Thoracic aorta (tissue), 2 donors: Measurements from ENCODE around the gene DQX1. TPM values are rescaled to one million over a fixed set of nuclear protein-coding genes. Genes with fewer than 3 reads are reported as not detected.

Experiments used
- ATAC-seq: fragments of 150-250 bp; one replicate; pipeline ENCODE4 v1.8.0; 2017; ENCODE audit warnings: low read depth; ENCODE audit not compliant: insufficient number of reproducible peaks, low FRiP score
- DNase-seq: peaks from one replicate; pipeline ENCODE4 v3.0.0-alpha.2; 2020; ENCODE audit warnings: low spot score
- H3K27ac ChIP-seq, 2 donors: fragments of 200-600 bp; sonication (generic); 1 replicate in 1 of 2; 2 replicates in 1 of 2; pipeline ENCODE4 v1.5.1; 2016; ENCODE audit warnings: mild to moderate bottlenecking in 2 of 2, moderate library complexity in 2 of 2
- H3K27me3 ChIP-seq: fragments of 200-600 bp; sonication (generic); replicated peaks from 2 replicates; pipeline ENCODE4 v1.6.0; 2016; ENCODE audit warnings: mild to moderate bottlenecking; ENCODE audit not compliant: insufficient read depth
- H3K36me3 ChIP-seq: fragments of 200-600 bp; sonication (generic); one replicate; pipeline ENCODE4 v1.5.1; 2016
- H3K4me1 ChIP-seq, 2 donors: fragments of 200-600 bp; sonication (generic); 1 replicate in 1 of 2; 2 replicates in 1 of 2; pipeline versions ENCODE4 v1.5.1 to v1.6.0; 2016; ENCODE audit warnings: low read depth in 2 of 2, mild to moderate bottlenecking in 1 of 2; ENCODE audit not compliant: control insufficient read depth in 1 of 2
- H3K4me3 ChIP-seq: fragments of 200-600 bp; sonication (generic); 2 replicates; pipeline ENCODE4 v1.5.1; 2016; ENCODE audit warnings: mild to moderate bottlenecking
- H3K9me3 ChIP-seq: fragments of 200-600 bp; sonication (generic); 2 replicates; pipeline ENCODE4 v1.5.1; 2016
- total RNA-seq, 2 donors: library from RNA; depleted of rRNA; stranded (reverse); fragments of >200 nt; gene quantifications; one replicate each; pipeline versions ENCODE4 v1.1.0 to v1.2.3, GENCODE V29; 2016
- TF ChIP-seq, protein P1 (sequence below): fragments of 200-600 bp; sonication (generic); IDR thresholded peaks from one replicate; pipeline ENCODE4 v1.5.1; 2019; ENCODE audit warnings: antibody characterized with exemption

Gene DQX1
- total RNA-seq, 2 donors from 2014 or later: 1.9 TPM; not detected in 1

DNA sequence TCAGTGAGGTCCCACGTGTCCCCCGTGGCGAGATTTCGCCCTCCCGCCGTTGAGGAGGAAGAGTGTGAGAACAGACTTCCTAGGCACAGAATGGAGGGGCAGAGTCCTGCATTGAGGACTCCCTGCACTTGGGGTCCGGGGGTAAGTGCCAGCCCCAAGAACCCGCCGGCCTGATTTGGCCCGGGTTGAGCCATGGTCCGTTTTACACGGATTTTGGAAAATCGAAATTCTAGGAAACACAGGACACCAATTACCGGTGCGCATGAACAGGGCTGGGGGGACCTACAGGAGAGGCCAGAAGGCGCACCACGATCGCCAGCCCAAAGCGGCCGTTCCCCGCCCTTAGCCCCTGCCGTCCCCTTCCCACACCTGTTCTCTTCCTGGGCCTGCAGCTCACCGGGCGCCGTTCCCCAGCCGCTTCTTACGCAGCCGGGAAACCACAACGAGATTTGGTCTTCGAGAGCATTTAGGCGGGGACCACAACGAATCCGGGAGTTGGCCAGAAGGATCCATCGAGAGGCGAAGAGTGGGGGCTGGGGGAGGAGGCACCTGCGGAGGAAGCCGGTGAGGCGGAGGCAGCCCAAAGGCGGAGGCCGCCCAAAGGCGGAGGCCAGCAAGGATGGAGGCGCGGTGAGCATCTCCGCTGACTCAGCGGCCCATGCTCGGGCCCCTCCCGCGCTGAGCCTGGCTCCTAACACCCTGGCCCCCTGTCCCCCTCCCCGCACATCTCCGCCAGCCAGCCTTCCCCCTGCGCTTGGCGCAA is 12.2 kb downstream of the DQX1 start:
- H3K27me3 ChIP-seq: peaks cover 59% of the 10 kb centered on the region

DNA sequence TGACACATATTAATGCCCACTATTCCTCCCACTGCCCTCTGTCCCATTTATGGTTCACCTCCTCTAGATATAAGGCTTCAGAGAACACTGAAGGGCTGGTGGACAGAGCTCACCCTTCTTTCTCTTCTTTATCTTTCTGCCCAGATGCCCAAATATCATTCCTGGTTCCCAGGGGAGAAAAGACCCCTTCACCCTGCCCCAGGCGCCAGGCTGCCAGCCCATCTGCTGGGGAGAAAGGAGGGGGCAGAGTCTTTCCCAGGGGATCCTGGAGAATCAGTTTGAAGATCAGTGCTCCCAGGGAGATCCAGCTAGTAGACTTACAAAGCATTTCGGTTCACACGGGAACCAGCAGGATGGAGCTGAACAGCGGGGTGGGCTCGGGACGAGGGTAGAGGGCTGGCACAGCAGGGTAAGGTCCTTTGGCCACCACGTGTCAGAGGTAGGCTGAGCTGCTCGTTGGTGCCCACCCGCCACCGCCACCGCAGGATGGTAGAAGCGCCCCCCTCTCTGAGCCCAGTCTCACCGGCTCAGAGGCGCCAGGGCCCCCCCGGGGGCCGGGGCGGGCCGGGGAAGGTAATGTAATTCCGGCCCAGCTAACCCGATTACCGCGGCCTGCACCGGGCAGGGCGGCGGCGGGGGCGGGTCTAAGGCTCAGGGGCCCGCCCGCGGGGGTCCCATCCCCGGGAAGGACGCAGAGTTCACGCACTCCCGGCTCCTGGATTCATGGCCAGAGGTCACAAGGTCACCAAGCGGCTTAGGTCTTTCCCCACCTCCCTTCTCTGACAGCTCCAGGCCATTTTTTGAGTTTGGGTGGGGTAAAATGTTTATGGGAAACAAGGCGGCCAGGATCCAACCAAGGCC is 13.1 kb downstream of the DQX1 start:
- DNase-seq: no peak
- Histone ChIP-seq H3K27ac (no peak overlapping the region), H3K4me3 (no peak overlapping the region), H3K27me3 (peaks cover 56% of the 10 kb centered on the region), H3K4me1 (peaks cover 11 to 32% of the 10 kb centered on the region in 2 donors), H3K9me3 (no peaks in the 10 kb centered on the region), H3K36me3 (no peaks in the 10 kb centered on the region)
- ATAC-seq: no peak
- TF ChIP-seq, protein P1, sequence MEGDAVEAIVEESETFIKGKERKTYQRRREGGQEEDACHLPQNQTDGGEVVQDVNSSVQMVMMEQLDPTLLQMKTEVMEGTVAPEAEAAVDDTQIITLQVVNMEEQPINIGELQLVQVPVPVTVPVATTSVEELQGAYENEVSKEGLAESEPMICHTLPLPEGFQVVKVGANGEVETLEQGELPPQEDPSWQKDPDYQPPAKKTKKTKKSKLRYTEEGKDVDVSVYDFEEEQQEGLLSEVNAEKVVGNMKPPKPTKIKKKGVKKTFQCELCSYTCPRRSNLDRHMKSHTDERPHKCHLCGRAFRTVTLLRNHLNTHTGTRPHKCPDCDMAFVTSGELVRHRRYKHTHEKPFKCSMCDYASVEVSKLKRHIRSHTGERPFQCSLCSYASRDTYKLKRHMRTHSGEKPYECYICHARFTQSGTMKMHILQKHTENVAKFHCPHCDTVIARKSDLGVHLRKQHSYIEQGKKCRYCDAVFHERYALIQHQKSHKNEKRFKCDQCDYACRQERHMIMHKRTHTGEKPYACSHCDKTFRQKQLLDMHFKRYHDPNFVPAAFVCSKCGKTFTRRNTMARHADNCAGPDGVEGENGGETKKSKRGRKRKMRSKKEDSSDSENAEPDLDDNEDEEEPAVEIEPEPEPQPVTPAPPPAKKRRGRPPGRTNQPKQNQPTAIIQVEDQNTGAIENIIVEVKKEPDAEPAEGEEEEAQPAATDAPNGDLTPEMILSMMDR: no peak

More for the DNA sequence above, 12.2 kb downstream of the DQX1 start:
- peak overlapping the region; percentile 50 for H3K4me3 ChIP-seq
- no peaks in the 10 kb centered on the region for H3K9me3 ChIP-seq
- H3K4me1 ChIP-seq: peaks cover 8 to 29% of the 10 kb centered on the region in 2 donors
- no peak overlapping the region for H3K27ac ChIP-seq
- TF ChIP-seq, protein P1: no peak
- no peaks in the 10 kb centered on the region for H3K36me3 ChIP-seq
- ATAC-seq (no peak), DNase-seq (no peak)

DNA sequence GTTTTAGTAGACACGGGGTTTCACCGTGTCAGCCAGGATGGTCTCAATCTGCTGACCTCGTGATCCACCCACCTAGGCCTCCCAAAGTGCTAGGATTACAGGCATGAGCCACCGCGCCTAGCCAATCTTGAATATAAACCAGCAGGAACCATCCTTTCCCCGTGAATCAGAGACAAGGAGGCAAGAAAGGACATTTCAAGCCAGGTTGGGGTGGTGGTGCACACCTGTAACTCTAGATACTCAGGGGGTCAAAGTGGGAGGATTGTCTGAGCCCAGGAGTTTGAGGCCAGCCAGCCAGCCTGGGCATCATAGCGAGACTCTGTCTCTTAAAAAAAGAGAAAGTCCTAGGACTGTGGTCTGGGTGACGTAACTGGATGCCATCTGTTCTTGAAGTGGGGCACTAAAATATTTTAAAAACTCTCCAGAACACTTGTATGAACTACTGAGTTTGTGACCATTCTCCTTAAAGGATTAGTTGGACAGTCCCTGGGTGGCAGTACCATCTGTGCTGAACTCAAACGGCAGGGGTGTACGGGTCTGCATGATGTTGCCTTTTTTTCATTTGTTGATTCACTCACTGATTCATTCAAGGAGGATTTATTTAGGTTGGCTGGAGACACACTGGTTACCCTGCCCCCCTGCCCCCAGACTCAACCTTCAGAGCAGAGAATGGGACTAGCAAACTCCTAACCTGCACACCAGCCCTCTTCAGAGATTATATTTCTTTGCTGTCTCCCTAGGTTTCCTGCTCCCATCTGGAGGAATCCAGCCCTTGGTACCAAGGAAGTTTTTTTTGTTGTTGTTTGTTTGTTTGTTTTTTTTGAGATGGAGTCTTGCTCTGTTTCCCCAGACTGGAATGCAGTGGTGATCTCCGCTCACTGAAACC is 14.7 kb downstream of the DQX1 start:
- Histone ChIP-seq H3K27ac (no peak overlapping the region), H3K9me3 (no peaks in the 10 kb centered on the region), H3K4me1 (peaks cover 15 to 40% of the 10 kb centered on the region in 2 donors), H3K4me3 (no peak overlapping the region), H3K27me3 (peaks cover 43% of the 10 kb centered on the region), H3K36me3 (no peaks in the 10 kb centered on the region)
- ATAC-seq (no peak), DNase-seq (no peak)
- TF ChIP-seq, protein P1: no peak

DNA sequence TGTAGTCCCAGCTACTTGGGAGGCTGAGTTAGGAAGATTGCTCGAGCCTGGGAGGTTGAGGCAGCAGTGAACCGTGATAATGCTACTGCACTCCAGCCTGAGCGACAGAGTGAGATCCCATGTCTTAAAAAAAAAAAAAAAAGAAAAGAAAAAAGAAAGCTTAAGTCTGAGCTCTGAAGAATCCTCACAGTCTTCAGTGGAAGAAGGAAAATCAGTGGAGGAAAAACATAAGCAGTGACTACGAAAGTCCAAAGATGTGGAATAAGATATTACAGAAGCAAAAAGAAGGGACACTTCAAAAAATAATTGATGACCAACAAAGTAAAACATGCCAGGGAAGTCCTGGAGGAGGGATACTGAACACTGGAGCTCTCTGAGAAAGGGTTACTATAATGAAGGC is 15.8 kb downstream of the DQX1 start:
- TF ChIP-seq, protein P1: no peak
- Histone ChIP-seq H3K9me3 (no peaks in the 10 kb centered on the region), H3K4me3 (no peak overlapping the region), H3K27ac (no peak overlapping the region), H3K36me3 (peaks cover 8% of the 10 kb centered on the region), H3K27me3 (peaks cover 33% of the 10 kb centered on the region), H3K4me1 (peaks cover 17 to 39% of the 10 kb centered on the region in 2 donors)
- no peak for DNase-seq
- no peak for ATAC-seq
